Testis (tissue), 2 donors: ENCODE results near the gene MCCD1.

Experiments
- POLR2A ChIP-seq: fragments of 450-650 bp; IDR thresholded peaks from one replicate; pipeline ENCODE4 v1.6.1; 2017; ENCODE audit warnings: antibody characterized with exemption, mild to moderate bottlenecking, moderate library complexity
- TF ChIP-seq, protein P1 (sequence below), 3 experiments: fragments of 450-650 bp in 2 of 3; fragments of 200-600 bp in 1 of 3; sonication (generic) in 1 of 3; IDR thresholded peaks; one replicate each; pipeline ENCODE4 v1.5.1; 2016 to 2019; ENCODE audit warnings: antibody characterized with exemption in 3 of 3, mild to moderate bottlenecking in 2 of 3, moderate library complexity in 1 of 3

DNA sequence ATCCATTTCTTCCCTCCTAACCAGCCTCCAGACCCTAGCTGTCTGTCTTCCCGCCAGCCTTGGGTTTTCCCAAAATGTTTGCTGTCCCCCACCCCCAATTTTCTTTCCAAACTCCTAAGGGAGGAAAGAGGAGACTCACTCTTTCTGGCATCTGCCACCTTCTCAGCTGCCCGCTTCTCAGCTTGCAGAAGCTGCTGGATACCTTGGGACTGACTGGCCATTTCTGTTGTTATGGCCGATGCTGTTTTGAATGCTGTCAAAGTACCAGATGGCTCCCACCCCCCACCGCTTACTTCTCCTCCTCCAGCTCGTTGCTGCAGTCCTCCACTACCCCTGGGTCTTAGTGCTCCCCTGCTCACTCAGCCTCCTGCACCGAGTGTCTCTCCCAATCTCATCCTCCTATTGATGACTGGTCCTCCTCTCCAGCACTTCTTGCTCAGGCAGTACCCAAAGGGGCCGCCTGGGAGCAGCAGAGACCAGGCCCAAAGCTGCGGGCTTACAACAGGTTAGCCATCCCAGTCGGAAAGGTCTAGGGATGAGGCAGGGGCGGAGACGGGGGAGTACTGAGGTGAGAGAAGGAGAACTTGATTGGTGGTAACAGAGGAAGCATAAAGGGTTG is 17.7 kb downstream of the MCCD1 start, which contains the start of gene ATP6V1G2:
- no peak for TF ChIP-seq POLR2A
- TF ChIP-seq, protein P1, sequence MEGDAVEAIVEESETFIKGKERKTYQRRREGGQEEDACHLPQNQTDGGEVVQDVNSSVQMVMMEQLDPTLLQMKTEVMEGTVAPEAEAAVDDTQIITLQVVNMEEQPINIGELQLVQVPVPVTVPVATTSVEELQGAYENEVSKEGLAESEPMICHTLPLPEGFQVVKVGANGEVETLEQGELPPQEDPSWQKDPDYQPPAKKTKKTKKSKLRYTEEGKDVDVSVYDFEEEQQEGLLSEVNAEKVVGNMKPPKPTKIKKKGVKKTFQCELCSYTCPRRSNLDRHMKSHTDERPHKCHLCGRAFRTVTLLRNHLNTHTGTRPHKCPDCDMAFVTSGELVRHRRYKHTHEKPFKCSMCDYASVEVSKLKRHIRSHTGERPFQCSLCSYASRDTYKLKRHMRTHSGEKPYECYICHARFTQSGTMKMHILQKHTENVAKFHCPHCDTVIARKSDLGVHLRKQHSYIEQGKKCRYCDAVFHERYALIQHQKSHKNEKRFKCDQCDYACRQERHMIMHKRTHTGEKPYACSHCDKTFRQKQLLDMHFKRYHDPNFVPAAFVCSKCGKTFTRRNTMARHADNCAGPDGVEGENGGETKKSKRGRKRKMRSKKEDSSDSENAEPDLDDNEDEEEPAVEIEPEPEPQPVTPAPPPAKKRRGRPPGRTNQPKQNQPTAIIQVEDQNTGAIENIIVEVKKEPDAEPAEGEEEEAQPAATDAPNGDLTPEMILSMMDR (IDR thresholded peaks at IDR 0.05): peak; percentile 91 to 97 (median 92)
